ENCODE results near the gene PDE10A. TPM values are rescaled to one million over a fixed set of nuclear protein-coding genes. Genes with fewer than 3 reads are reported as not detected.
A peak's percentile ranks its signal among the peaks of the same experiment; 100 is the strongest.
"Not testable (repeated sequence)": the region's sequence is repeated elsewhere in the genome, so short reads cannot be mapped to it uniquely, and the experiment has no call there.

PDE10A gene
- total RNA-seq, 1 donor from 2014 or later = 5.4 TPM

- no peak for FAIRE-seq
- Histone ChIP-seq H4K20me1 (ENCODE audit: insufficient read depth, low read length) (no peaks in the 10 kb centered on the region), H3K27me3 (ENCODE audit: insufficient read depth, low read length) (no peaks in the 10 kb centered on the region), H3K36me3 (ENCODE audit: insufficient read depth, low read length) (no peaks in the 10 kb centered on the region), H3K9ac (ENCODE audit: low read length) (no peak overlapping the region), H3K4me1 (ENCODE audit: insufficient read depth, low read length) (no peaks in the 10 kb centered on the region), H3K9me3 (ENCODE audit: insufficient read depth, low read depth, low read length) (no peaks in the 10 kb centered on the region), H3K4me2 (ENCODE audit: low read length) (peak overlapping the region; percentile 3), H2AFZ (ENCODE audit: low read depth, low read length) (no peak overlapping the region), H3K27ac (ENCODE audit: low read depth, low read length) (no peak overlapping the region), H3K79me2 (ENCODE audit: insufficient read depth, low read length) (no peaks in the 10 kb centered on the region), H3K4me3 (ENCODE audit: insufficient read depth, low read depth, low read length) (no peak overlapping the region)
- Mint-ChIP-seq H3K36me3 (ENCODE audit: low read depth, unreplicated experiment) (peaks cover 2% of the 10 kb centered on the region), H3K27me3 (ENCODE audit: low read depth, unreplicated experiment) (no peaks in the 10 kb centered on the region), H3K4me3 (ENCODE audit: unreplicated experiment) (no peak overlapping the region), H3K27ac (ENCODE audit: unreplicated experiment) (no peak overlapping the region), H3K4me1 (ENCODE audit: low read depth, unreplicated experiment) (no peaks in the 10 kb centered on the region), H3K9me3 (ENCODE audit: unreplicated experiment) (peaks cover 2% of the 10 kb centered on the region)
- TF ChIP-seq EZH2 (IDR thresholded peaks at IDR 0.05; ENCODE audit: insufficient read depth, low read length) = no peak
- no peak for TF ChIP-seq CTCF (IDR thresholded peaks at IDR 0.05; ENCODE audit: insufficient read depth, low read depth, low read length)
- DNase-seq (ENCODE audit: low read depth) = peak; percentile 6
Observed at GRCh38 chr6:165556116-165556843, 106.8 kb downstream of the PDE10A start.

GRCh38 chr6:165554644-165555043, 108.4 kb downstream of the PDE10A start:
- H3K27ac Mint-ChIP-seq (ENCODE audit: unreplicated experiment); H3K4me3 Mint-ChIP-seq (ENCODE audit: unreplicated experiment); H3K9me3 ChIP-seq (ENCODE audit: insufficient read depth, low read depth, low read length); H3K9me3 Mint-ChIP-seq (ENCODE audit: unreplicated experiment); FAIRE-seq; H3K36me3 ChIP-seq (ENCODE audit: insufficient read depth, low read length); H3K27ac ChIP-seq (ENCODE audit: low read depth, low read length); H3K4me3 ChIP-seq (ENCODE audit: insufficient read depth, low read depth, low read length); H3K27me3 Mint-ChIP-seq (ENCODE audit: low read depth, unreplicated experiment); H3K79me2 ChIP-seq (ENCODE audit: insufficient read depth, low read length); H3K4me2 ChIP-seq (ENCODE audit: low read length); H3K27me3 ChIP-seq (ENCODE audit: insufficient read depth, low read length); H3K9ac ChIP-seq (ENCODE audit: low read length); H3K4me1 Mint-ChIP-seq (ENCODE audit: low read depth, unreplicated experiment); H3K4me1 ChIP-seq (ENCODE audit: insufficient read depth, low read length); H3K36me3 Mint-ChIP-seq (ENCODE audit: low read depth, unreplicated experiment); H4K20me1 ChIP-seq (ENCODE audit: insufficient read depth, low read length); DNase-seq (ENCODE audit: low read depth); H2AFZ ChIP-seq (ENCODE audit: low read depth, low read length): not testable (repeated sequence)

GRCh38 chr6:165552248-165552736, 110.7 kb downstream of the PDE10A start:
- DNase-seq (ENCODE audit: low read depth) = no peak
- Mint-ChIP-seq H3K9me3 (ENCODE audit: unreplicated experiment) (no peaks in the 10 kb centered on the region), H3K27me3 (ENCODE audit: low read depth, unreplicated experiment) (no peaks in the 10 kb centered on the region), H3K4me1 (ENCODE audit: low read depth, unreplicated experiment) (no peaks in the 10 kb centered on the region), H3K4me3 (ENCODE audit: unreplicated experiment) (no peak overlapping the region), H3K36me3 (ENCODE audit: low read depth, unreplicated experiment) (no peaks in the 10 kb centered on the region), H3K27ac (ENCODE audit: unreplicated experiment) (no peak overlapping the region)
- H3K9me3 ChIP-seq (ENCODE audit: insufficient read depth, low read depth, low read length) = no peaks in the 10 kb centered on the region
- FAIRE-seq = no peak
- no peak overlapping the region for H3K4me2 ChIP-seq (ENCODE audit: low read length)
- no peak overlapping the region for H3K27ac ChIP-seq (ENCODE audit: low read depth, low read length)
- no peak overlapping the region for H3K9ac ChIP-seq (ENCODE audit: low read length)
- no peak for TF ChIP-seq EZH2 (IDR thresholded peaks at IDR 0.05; ENCODE audit: insufficient read depth, low read length)
- TF ChIP-seq CTCF (IDR thresholded peaks at IDR 0.05; ENCODE audit: insufficient read depth, low read depth, low read length) = no peak
- no peaks in the 10 kb centered on the region for H4K20me1 ChIP-seq (ENCODE audit: insufficient read depth, low read length)
- no peaks in the 10 kb centered on the region for H3K36me3 ChIP-seq (ENCODE audit: insufficient read depth, low read length)
- no peaks in the 10 kb centered on the region for H3K4me1 ChIP-seq (ENCODE audit: insufficient read depth, low read length)
- no peak overlapping the region for H2AFZ ChIP-seq (ENCODE audit: low read depth, low read length)
- H3K4me3 ChIP-seq (ENCODE audit: insufficient read depth, low read depth, low read length) = no peak overlapping the region
- H3K79me2 ChIP-seq (ENCODE audit: insufficient read depth, low read length) = no peaks in the 10 kb centered on the region
- H3K27me3 ChIP-seq (ENCODE audit: insufficient read depth, low read length) = no peaks in the 10 kb centered on the region
